IMR-90 (cell line): ENCODE measurements around the gene LSMEM2. TPM values are rescaled to one million over a fixed set of nuclear protein-coding genes. Genes with fewer than 3 reads are reported as not detected.

ENCODE experiments used
- ATAC-seq: fragments of 200-7000 bp; cut with Tn5 transposase; 2 replicates; pipeline ENCODE4 v1.9.1; 2020; ENCODE audit warnings: low read depth, mild to moderate bottlenecking, moderate library complexity
- BruUV-seq: library from RNA; stranded (reverse); fragments of 400-500 nt; replicated peaks from 2 replicates; lab custom pipeline; 2021; lab: Mats Ljungman, UMichigan
- CTCF ChIA-PET: fragments of 300-600 bp; formaldehyde crosslinking; extraction: SDS; loops from one replicate; lab custom pipeline; 2021; ENCODE audit warnings: antibody characterized with exemption; lab: Yijun Ruan, JAX
- POLR2A ChIA-PET: fragments of 300-600 bp; sonication (Branson Sonifier 250); formaldehyde crosslinking; loops from one replicate; lab custom pipeline; 2022; ENCODE audit warnings: antibody characterized with exemption; ENCODE audit not compliant: unreplicated experiment; lab: Charles Lee
- DNase-seq: peaks from one replicate; pipeline ENCODE4 v3.0.0; 2013
- H2AFZ ChIP-seq: replicated peaks from 2 replicates; pipeline ENCODE3; 2013; ENCODE audit warnings: low read length, mild to moderate bottlenecking; ENCODE audit not compliant: poor library complexity
- H2AK5ac ChIP-seq: 2 replicates; pipeline ENCODE4 v1.6.1; 2013; ENCODE audit warnings: low read depth, low read length, inconsistent platforms
- H2AK9ac ChIP-seq: replicated peaks from 2 replicates; pipeline ENCODE3; 2013; ENCODE audit warnings: mild to moderate bottlenecking, low read depth, low read length, moderate library complexity; ENCODE audit not compliant: poor library complexity
- H2BK120ac ChIP-seq: 2 replicates; pipeline ENCODE4 v1.6.1; 2013; ENCODE audit warnings: low read depth, low read length, inconsistent platforms
- H2BK15ac ChIP-seq: 3 replicates; pipeline ENCODE4 v1.6.1; 2013; ENCODE audit warnings: low read depth, low read length, inconsistent platforms
- H2BK20ac ChIP-seq: 2 replicates; pipeline ENCODE4 v1.6.1; 2013; ENCODE audit warnings: low read depth, mild to moderate bottlenecking, inconsistent platforms, low read length, moderate library complexity
- H2BK5ac ChIP-seq: 2 replicates; pipeline ENCODE4 v1.6.1; 2013; ENCODE audit warnings: mild to moderate bottlenecking, low read depth, low read length, inconsistent platforms; ENCODE audit not compliant: poor library complexity, severe bottlenecking
- H3K14ac ChIP-seq: replicated peaks from 2 replicates; pipeline ENCODE4 v1.6.1; 2013; ENCODE audit warnings: low read depth, low read length, inconsistent platforms
- H3K18ac ChIP-seq: 2 replicates; pipeline ENCODE4 v1.6.1; 2013; ENCODE audit warnings: low read depth, low read length, control low read depth
- H3K23ac ChIP-seq: 2 replicates; pipeline ENCODE4 v1.6.1; 2013; ENCODE audit warnings: low read depth, low read length, inconsistent platforms
- H3K27ac ChIP-seq: 2 replicates; pipeline ENCODE4 v1.5.1; 2013; ENCODE audit warnings: mild to moderate bottlenecking, control low read depth, low read length; ENCODE audit not compliant: insufficient read depth
- H3K27me3 ChIP-seq: 2 replicates; pipeline ENCODE4 v1.6.1; 2013; ENCODE audit warnings: low read length; ENCODE audit not compliant: control insufficient read depth, insufficient read depth
- H3K36me3 ChIP-seq: 2 replicates; pipeline ENCODE4 v1.6.1; 2013; ENCODE audit warnings: low read length, mixed read lengths; ENCODE audit not compliant: control insufficient read depth, insufficient read depth
- H3K4ac ChIP-seq: 2 replicates; pipeline ENCODE4 v1.6.1; 2013; ENCODE audit warnings: low read depth, low read length, inconsistent platforms
- H3K4me1 ChIP-seq: 2 replicates; pipeline ENCODE4 v1.6.1; 2013; ENCODE audit warnings: low read length, mixed read lengths; ENCODE audit not compliant: control insufficient read depth, insufficient read depth
- H3K4me2 ChIP-seq: 2 replicates; pipeline ENCODE4 v1.6.1; 2013; ENCODE audit warnings: low read depth, mild to moderate bottlenecking, control low read depth, low read length, moderate library complexity
- H3K4me3 ChIP-seq: 2 replicates; pipeline ENCODE4 v1.5.1; 2013; ENCODE audit warnings: low read depth, mild to moderate bottlenecking, control low read depth, low read length, moderate library complexity; ENCODE audit not compliant: insufficient read depth
- H3K56ac ChIP-seq: 2 replicates; pipeline ENCODE4 v1.6.1; 2013; ENCODE audit warnings: low read length, inconsistent platforms; ENCODE audit not compliant: insufficient read depth; ENCODE audit errors: extremely low read depth
- H3K79me1 ChIP-seq, 2 experiments: 2 replicates each; pipeline ENCODE4 v1.6.1; 2013; ENCODE audit warnings: low read length in 2 of 2, inconsistent platforms in 1 of 2, low read depth in 1 of 2
- H3K9ac ChIP-seq: 2 replicates; pipeline ENCODE4 v1.6.1; 2013; ENCODE audit warnings: low read depth, low read length, control low read depth
- H3K9me1 ChIP-seq: 2 replicates; pipeline ENCODE4 v1.6.1; 2013; ENCODE audit warnings: low read length, inconsistent platforms; ENCODE audit not compliant: insufficient read depth
- H3K9me3 ChIP-seq: 2 replicates; pipeline ENCODE4 v1.6.1; 2013; ENCODE audit warnings: low read length; ENCODE audit not compliant: control insufficient read depth, insufficient read depth
- H4K20me1 ChIP-seq: 2 replicates; pipeline ENCODE4 v1.6.1; 2013; ENCODE audit warnings: low read length, inconsistent platforms; ENCODE audit not compliant: insufficient read depth
- H4K5ac ChIP-seq: 2 replicates; pipeline ENCODE4 v1.6.1; 2013; ENCODE audit warnings: mild to moderate bottlenecking, low read depth, low read length, control low read depth
- H4K8ac ChIP-seq, 2 experiments: 2 replicates each; pipeline ENCODE4 v1.6.1; 2013; ENCODE audit warnings: low read depth in 2 of 2, low read length in 2 of 2, control low read depth in 1 of 2, inconsistent platforms in 1 of 2
- H4K91ac ChIP-seq: 2 replicates; pipeline ENCODE4 v1.6.1; 2013; ENCODE audit warnings: low read depth, low read length, inconsistent platforms; ENCODE audit not compliant: insufficient read depth
- CHD1 ChIP-seq: IDR thresholded peaks from 2 replicates; pipeline ENCODE4 v1.6.1; 2012; ENCODE audit warnings: low read depth, low read length, improper control_type of control experiment
- FOS ChIP-seq: fragments of 150-350 bp; IDR thresholded peaks from 2 replicates; pipeline ENCODE4 v1.6.1; 2016; ENCODE audit warnings: low read depth, low read length
- MAZ ChIP-seq: IDR thresholded peaks from 2 replicates; pipeline ENCODE4 v1.6.1; 2012; ENCODE audit warnings: low read depth, mild to moderate bottlenecking, low read length, improper control_type of control experiment, moderate library complexity, borderline replicate concordance
- MXI1 ChIP-seq: IDR thresholded peaks from 2 replicates; pipeline ENCODE4 v1.6.1; 2012; ENCODE audit warnings: low read depth, mild to moderate bottlenecking, low read length, moderate library complexity, borderline replicate concordance
- RCOR1 ChIP-seq: IDR thresholded peaks from 2 replicates; pipeline ENCODE4 v1.6.1; 2012; ENCODE audit warnings: mild to moderate bottlenecking, low read length, improper control_type of control experiment; ENCODE audit not compliant: insufficient replicate concordance
- WGBS, 2 experiments: methylation state at CpG; one replicate each; pipeline versions ENCODE4 v1.1.5 to v1.1.7; 2013; ENCODE audit warnings: missing lambda C conversion rate in 2 of 2; ENCODE audit not compliant: insufficient read length in 1 of 2; ENCODE audit errors: extremely low coverage in 2 of 2; 5-methylcytosine and 5-hydroxymethylcytosine counted together
- dilution Hi-C: fragments of 300-500 bp; cut with HindIII; formaldehyde crosslinking; loops from one replicate; pipeline ENCODE4 v1.14.3; 2018; ENCODE audit warnings: low sequenced_read_pairs; ENCODE audit not compliant: unreplicated experiment
- in situ Hi-C: fragments of 300-500 bp; cut with MboI; formaldehyde crosslinking; loops from 3 replicates; pipeline ENCODE4 v1.14.3; 2019; ENCODE audit warnings: low sequenced_read_pairs, inconsistent platforms, mixed read lengths
- intact Hi-C: fragments of 100-400 bp; cut with micrococcal nuclease; formaldehyde crosslinking; loops from 2 replicates; pipeline ENCODE4 v1.10.0; 2022
- polyA plus RNA-seq, 3 experiments: library from polyadenylated mRNA; depleted of rRNA; stranded (reverse); fragments of >200 nt; gene quantifications; 2 replicates each; pipeline ENCODE4 v1.2.3, GENCODE V29; 2012; ENCODE audit warnings: low replicate concordance in 1 of 3
- total RNA-seq: library from RNA; depleted of rRNA; stranded (reverse); fragments of >200 nt; gene quantifications from 2 replicates; pipeline ENCODE4 v1.2.3, GENCODE V29; 2012

LSMEM2 gene
- total and polyA plus RNA-seq, 2 of the 4 experiments (the other 2 are of a cell fraction) = under 0.01 TPM; not detected in 1

DNA sequence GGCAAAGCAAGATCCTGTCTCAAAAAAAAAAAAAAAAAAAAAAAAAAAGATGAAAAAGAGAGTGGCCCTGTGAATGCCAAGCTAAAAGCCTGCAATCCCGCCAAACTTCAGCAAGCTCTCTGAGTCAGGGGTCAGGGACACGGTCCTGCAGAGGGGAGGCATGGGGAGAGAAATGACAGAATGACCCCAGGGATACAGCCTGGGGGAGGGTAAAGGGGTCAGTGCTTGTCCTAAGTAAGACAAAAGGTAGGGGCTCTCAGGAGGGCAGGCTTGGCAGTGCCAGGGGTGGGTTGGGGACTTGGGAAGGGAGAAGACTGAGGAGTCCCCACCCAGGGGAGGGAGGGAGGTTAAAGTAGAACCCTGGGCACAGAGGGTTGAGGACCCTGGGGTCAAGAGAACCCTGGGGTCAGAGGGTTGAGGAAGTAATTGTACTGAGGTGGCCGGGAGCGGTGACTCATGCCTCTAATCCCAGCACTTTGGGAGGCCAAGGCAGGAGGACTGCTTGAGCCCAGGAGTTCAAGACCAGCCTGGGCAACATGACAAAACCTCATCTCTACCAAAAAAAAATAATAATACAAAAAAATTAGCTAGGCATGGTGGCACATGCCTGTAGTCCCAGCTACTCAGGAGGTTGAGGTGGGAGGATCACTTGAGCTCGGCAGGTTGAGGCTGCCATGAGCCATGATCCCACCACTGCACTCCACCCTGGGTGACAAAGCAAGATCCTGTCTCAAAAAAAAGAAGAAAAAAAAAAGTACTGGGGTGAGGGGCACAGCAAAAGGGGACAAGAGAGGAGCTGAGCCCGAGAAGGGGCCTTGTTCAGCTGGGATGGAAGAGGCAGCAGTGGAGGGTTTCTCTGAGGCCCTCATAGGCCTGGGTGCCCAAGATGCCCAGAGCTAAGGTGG, 15.2 kb upstream of the LSMEM2 start (continued):
- no peak for TF ChIP-seq MXI1
- TF ChIP-seq RCOR1 = no peak
- TF ChIP-seq FOS = no peak

DNA sequence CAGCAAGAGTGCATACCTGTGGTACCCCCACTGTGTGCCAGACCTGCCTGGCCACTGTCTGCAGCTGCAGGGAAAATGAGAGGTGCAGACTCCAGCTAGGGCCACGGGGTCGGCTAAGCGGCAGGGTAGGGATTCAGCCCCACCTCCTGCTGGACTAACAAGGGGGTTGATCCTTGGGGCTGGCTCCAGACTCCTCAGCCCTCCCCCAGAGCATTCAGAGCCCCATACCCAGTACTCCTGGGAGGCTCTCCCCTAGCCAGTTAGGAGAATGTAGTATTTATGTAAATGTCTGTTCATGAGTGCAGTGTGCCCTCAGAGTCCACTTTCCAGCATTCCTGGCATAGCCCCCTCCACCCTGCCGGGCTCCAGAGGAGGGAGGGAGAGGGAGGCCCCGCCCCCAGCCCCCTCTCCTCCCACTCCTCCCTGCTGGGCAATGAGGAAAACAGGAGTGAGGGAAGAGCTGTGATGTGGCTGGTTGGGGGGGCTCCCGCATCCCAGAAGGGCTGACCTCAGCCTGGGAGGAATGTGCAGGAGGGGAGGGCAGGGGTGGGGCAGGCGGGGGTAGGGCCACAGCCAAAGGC, 14.4 kb upstream of the LSMEM2 start:
- Histone ChIP-seq H3K4me2 (peak overlapping the region; percentile 45), H3K79me1 (peaks cover 6 to 59% of the 10 kb centered on the region in 2 experiments; a peak in 3 of 4 replicates), H2AFZ (peak overlapping the region; percentile 81), H3K9me1 (peaks cover 38% of the 10 kb centered on the region), H4K20me1 (no peaks in the 10 kb centered on the region), H2BK15ac (peak overlapping the region; percentile 67; the same call in 2 of the 3 replicates), H3K23ac (peak overlapping the region; percentile 61), H3K4me3 (no peak overlapping the region), H3K27ac (peak overlapping the region; percentile 97), H3K27me3 (no peaks in the 10 kb centered on the region), H3K18ac (peak overlapping the region; percentile 83), H2BK20ac (peak overlapping the region; percentile 27), H3K14ac (peak overlapping the region; percentile 79), H4K5ac (peak overlapping the region; percentile 78), H3K9me3 (no peaks in the 10 kb centered on the region), H2AK9ac (peak overlapping the region; percentile 86), H2BK5ac (peak overlapping the region; percentile 85), H4K8ac (peak overlapping the region; percentile 89 to 99; a peak in 3 of 4 replicates), H2BK120ac (peak overlapping the region; percentile 80), H3K4ac (peak overlapping the region; percentile 100), H2AK5ac (peak overlapping the region; percentile 100), H4K91ac (peak overlapping the region; percentile 99), H3K9ac (peak overlapping the region; percentile 44), H3K36me3 (no peaks in the 10 kb centered on the region; the same call in 1 of the 2 replicates), H3K56ac (peak overlapping the region; percentile 58), H3K4me1 (peaks cover 64% of the 10 kb centered on the region)
- peak; percentile 93 for DNase-seq
- BruUV-seq = no TSS peak
- no CpG with 5 or more reads among the region's 7 CpGs for WGBS, 2 experiments
- ChIA-PET CTCF (interaction anchor here (0.7 to 1.7 kb wide), 2 partner anchors 8 to 38 kb away, joined by 4 to 5 read pairs; no protein-coding TSS in a partner anchor), POLR2A (interaction anchor here (0.6 to 0.7 kb wide), 4 partner anchors 27 to 157 kb away, joined by 3 to 6 read pairs (median 4); no protein-coding TSS in a partner anchor)
- in situ Hi-C loops (no loop called here), dilution Hi-C loops (no loop called here), intact Hi-C loops (loop anchor here (5.0 kb wide), 1 partner anchor 58 kb away; the partner anchor contains the start of gene HYAL2)
- TF ChIP-seq CHD1 (no peak), MAZ (peak; percentile 99)
- ATAC-seq = peak; percentile 71
